Activated naive CD4-positive, alpha-beta T cell treated with anti-CD3 and anti-CD28 coated beads, Interleukin-2, amount 50 U/mL, for 24 hours (primary cell): Measurements from ENCODE around the gene TTC16.
"Not testable (repeated sequence)": the region's sequence is repeated elsewhere in the genome, so short reads cannot be mapped to it uniquely, and the experiment has no call there.

ENCODE experiments used
- H3K27ac Mint-ChIP-seq: one replicate; pipeline ENCODE4 v1.8.0; 2021; ENCODE audit warnings: mild to moderate bottlenecking, mixed read lengths
- H3K27me3 Mint-ChIP-seq: one replicate; pipeline ENCODE4 v1.8.0; 2021; ENCODE audit warnings: mixed read lengths
- H3K36me3 Mint-ChIP-seq: one replicate; pipeline ENCODE4 v1.8.0; 2021; ENCODE audit warnings: mixed read lengths
- H3K4me1 Mint-ChIP-seq: one replicate; pipeline ENCODE4 v1.8.0; 2021; ENCODE audit warnings: mixed read lengths
- H3K4me3 Mint-ChIP-seq: one replicate; pipeline ENCODE4 v1.8.0; 2021; ENCODE audit warnings: mild to moderate bottlenecking, mixed read lengths
- H3K9me3 Mint-ChIP-seq: one replicate; pipeline ENCODE4 v1.8.0; 2021; ENCODE audit warnings: mixed read lengths

Gene TTC16

GRCh38 chr9:127741831-127742434 is 26.1 kb downstream of the TTC16 start:
- H3K36me3 Mint-ChIP-seq, result peaks cover 1% of the 10 kb centered on the region
- no peaks in the 10 kb centered on the region for H3K27me3 Mint-ChIP-seq
- H3K27ac Mint-ChIP-seq, result no peak overlapping the region

DNA sequence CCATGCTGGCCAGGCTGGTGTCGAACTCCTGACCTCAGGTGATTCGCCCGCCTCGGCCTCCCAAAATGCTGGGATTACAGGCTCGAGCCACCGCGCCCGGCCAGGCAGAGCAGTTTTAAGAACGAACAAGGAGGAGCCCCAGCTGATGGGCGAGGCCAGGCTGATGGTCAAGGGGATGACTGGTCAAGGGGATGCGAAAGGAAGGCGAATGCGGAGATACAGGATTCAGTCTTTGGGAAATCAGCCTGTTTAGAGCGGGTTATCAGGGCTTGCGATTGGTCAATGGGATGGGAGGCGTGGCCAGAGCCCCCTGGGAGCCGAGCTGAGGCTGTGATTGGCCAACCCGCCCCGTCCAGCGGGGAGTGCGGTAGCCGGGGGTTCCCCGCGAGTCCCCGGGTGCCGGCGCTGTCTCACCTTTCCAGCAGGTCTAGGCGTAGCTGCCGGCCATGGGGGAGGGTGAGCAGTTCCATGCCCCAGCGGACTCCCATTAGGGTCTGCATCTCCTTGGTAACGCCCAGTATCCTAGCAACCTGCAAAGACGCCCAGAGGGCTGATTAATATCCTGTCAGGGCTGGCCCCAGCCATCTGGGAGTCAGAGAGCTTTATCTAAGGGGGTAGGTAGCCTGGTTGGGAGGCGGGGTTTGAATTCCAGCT is 26.7 kb downstream of the TTC16 start:
- H3K4me1 Mint-ChIP-seq, result peaks cover 8% of the 10 kb centered on the region

More at GRCh38 chr9:127741831-127742434, 26.1 kb downstream of the TTC16 start:
- no peaks in the 10 kb centered on the region for H3K9me3 Mint-ChIP-seq
- H3K4me3 Mint-ChIP-seq, result no peak overlapping the region
- H3K4me1 Mint-ChIP-seq, result peaks cover 4% of the 10 kb centered on the region

DNA sequence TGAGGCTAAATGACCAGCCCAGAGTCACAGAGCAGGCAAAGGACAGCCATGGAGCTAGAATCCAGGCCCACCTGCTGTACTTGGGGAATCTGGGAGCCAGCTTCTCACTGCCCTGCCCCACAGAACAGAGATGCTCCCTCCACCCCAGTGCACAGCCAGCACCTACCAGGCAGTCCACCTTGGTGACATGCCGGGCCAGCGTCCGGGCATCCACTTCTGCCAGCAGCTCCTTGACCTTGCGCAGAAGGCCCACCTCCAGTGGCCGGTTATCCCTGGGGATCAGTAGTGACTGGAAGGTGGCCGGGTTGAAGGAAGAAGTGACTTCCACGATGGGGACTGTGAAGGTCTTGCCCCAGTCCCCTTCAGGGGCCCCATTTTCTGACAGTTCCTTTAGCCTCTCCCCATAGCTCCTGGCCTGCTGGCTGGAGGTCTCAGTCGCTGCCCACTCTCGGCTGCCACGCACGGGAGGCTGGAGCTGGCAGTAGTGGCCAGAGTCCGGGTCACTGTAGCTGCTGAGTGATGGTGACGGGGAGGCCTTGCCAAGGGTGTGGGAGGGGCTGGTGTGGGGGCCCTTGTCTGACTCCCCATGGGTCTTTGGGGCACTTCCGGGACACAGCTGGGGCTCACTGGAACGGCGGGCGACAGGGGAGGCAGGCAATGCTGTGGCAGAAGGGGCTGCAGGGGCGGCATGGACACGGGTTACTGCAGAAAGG is 28.7 kb downstream of the TTC16 start:
- Mint-ChIP-seq H3K4me3 (no peak overlapping the region), H3K9me3 (no peaks in the 10 kb centered on the region), H3K27me3 (no peaks in the 10 kb centered on the region), H3K36me3 (peaks cover 1% of the 10 kb centered on the region), H3K4me1 (peaks cover 12% of the 10 kb centered on the region), H3K27ac (no peak overlapping the region)

More for the DNA sequence above, 26.7 kb downstream of the TTC16 start:
- Mint-ChIP-seq H3K4me3 (no peak overlapping the region), H3K36me3 (peaks cover 1% of the 10 kb centered on the region), H3K9me3 (no peaks in the 10 kb centered on the region), H3K27me3 (no peaks in the 10 kb centered on the region), H3K27ac (no peak overlapping the region)

- Mint-ChIP-seq H3K4me3 (peak overlapping the region; percentile 47), H3K4me1 (peaks cover 17% of the 10 kb centered on the region), H3K27ac (no peak overlapping the region), H3K9me3 (no peaks in the 10 kb centered on the region), H3K27me3 (no peaks in the 10 kb centered on the region), H3K36me3 (no peaks in the 10 kb centered on the region)
These were observed 31.2 kb downstream of the TTC16 start for GRCh38 chr9:127746959-127747569.

DNA sequence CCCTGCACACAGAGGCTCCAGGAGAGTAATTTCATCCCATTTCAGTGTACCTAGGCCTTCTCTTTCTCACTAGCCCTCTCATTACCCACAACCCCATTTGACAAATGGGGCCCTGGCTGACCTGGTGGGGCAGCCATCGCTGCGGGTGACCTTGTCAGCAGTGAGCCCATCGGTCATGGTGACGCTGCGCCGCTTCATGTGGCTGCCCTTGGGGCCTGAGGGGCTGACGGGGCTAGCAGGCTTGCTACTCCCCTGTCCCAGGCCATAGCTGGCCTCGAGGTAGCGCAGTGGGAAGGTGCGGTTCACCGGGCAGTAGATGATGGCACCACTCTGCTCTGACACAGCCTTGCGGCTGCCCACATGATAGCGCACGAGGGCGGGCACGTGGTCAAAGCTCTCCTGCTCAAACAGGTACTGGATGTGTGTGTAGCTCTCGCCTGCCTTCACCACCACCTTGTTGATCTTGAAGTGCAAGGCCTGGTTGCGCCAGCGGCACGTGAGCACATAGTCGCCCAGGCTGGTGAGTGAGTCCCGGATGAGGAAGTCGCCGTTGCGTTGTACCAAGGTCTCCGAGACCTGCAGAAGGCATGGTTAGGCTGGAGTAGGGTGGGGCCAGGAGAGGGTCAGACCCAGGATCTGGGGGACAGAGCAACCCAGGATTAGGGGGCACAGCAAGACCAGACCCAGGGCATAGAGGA is 33.4 kb downstream of the TTC16 start:
- no peaks in the 10 kb centered on the region for H3K9me3 Mint-ChIP-seq
- no peak overlapping the region for H3K4me3 Mint-ChIP-seq
- H3K27ac Mint-ChIP-seq, result no peak overlapping the region
- H3K36me3 Mint-ChIP-seq, result no peaks in the 10 kb centered on the region
- peaks cover 25% of the 10 kb centered on the region for H3K4me1 Mint-ChIP-seq
- H3K27me3 Mint-ChIP-seq, result no peaks in the 10 kb centered on the region

DNA sequence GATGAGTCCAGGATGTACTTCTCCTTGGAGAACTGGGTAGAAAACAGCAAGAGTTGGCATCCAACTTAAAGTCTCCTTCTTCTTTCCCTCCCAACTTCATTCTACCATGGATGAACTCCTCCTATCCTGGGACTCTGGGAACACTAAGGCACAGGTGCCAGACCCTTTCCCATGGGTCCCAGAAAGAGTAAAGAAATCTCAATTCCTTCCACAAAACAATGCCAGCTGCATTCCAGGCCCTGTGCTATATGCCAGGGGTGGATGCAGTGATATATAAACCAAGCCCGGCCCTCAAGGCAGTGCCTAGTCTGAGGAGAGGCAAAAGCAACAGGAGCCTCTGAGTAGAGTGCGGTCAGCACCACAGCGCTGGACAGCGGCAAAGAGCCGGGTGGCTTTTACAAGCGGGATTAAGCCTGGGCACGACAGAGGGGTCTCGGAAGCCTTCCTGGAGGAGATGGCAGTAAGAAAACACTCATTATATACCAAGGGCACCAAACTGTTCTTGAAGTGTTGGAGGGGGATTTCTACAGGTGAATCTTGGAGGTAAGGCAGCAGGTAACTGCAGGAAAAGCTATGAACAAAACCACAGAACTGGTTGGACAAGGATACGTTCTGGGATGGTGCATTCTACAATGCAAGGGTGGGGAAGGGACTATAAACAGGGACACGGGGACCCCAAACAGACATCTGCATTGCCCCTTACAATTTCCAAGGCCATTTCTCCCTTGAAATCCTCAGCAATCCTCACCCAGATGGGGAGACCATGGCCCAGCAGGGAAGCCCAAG is 35.6 kb downstream of the TTC16 start:
- H3K9me3 Mint-ChIP-seq, result no peaks in the 10 kb centered on the region
- H3K27me3 Mint-ChIP-seq, result no peaks in the 10 kb centered on the region
- no peak overlapping the region for H3K4me3 Mint-ChIP-seq
- H3K27ac Mint-ChIP-seq, result peak overlapping the region; percentile 27
- H3K36me3 Mint-ChIP-seq, result no peaks in the 10 kb centered on the region
- peaks cover 25% of the 10 kb centered on the region for H3K4me1 Mint-ChIP-seq

DNA sequence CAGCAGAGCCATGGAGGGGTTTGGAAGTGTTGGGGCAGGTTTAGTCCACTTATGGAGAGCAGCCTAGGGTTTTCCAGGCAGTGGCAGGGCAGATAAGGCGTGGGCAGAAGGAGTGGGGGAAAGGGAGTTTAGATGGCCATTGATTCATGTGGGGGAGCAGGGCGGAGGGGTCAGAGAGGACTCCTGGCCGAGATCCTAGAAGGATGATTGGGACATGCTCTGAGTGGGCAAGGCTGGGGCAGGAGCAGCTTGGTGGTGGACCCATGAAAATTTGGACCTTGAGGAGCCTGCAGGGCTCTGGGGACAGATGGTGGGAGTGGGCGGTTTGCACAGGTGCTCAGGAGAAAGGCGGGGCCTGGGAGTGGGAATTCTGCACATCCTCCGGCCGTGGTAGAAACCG is 37.3 kb downstream of the TTC16 start:
- Mint-ChIP-seq H3K27me3 (no peaks in the 10 kb centered on the region), H3K27ac (no peak overlapping the region), H3K36me3 (no peaks in the 10 kb centered on the region), H3K4me3 (no peak overlapping the region), H3K9me3 (no peaks in the 10 kb centered on the region), H3K4me1 (peaks cover 13% of the 10 kb centered on the region)

DNA sequence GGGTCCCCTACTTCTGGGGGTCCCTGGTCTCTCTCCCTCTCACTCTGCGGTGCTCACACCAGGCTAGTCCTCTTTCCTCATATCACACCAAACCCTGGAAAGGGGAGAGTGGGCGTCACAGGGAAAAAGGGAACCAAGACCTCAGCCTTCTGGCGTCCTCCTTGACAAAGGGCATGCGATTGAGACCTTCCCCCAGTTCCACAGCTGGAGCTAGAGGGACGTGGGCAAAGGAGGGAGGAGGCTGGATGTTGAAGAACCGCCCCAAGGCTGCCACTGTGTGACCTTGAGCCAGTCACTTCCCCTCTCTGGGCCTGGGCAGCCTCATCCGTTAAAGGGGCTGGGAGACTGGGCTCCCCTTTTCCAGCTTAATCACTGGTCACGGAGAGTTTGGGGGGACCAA is 37.7 kb downstream of the TTC16 start:
- no peak overlapping the region for H3K27ac Mint-ChIP-seq
- H3K4me1 Mint-ChIP-seq, result peaks cover 16% of the 10 kb centered on the region
- no peak overlapping the region for H3K4me3 Mint-ChIP-seq
- no peaks in the 10 kb centered on the region for H3K27me3 Mint-ChIP-seq
- H3K36me3 Mint-ChIP-seq, result peaks cover under 1% of the 10 kb centered on the region
- H3K9me3 Mint-ChIP-seq, result no peaks in the 10 kb centered on the region

GRCh38 chr9:127754099-127755060 is 38.5 kb downstream of the TTC16 start:
- peaks cover 2% of the 10 kb centered on the region for H3K36me3 Mint-ChIP-seq
- H3K4me1 Mint-ChIP-seq, result peaks cover 19% of the 10 kb centered on the region
- H3K4me3 Mint-ChIP-seq, result no peak overlapping the region
- no peak overlapping the region for H3K27ac Mint-ChIP-seq
- no peaks in the 10 kb centered on the region for H3K27me3 Mint-ChIP-seq
- H3K9me3 Mint-ChIP-seq, result no peaks in the 10 kb centered on the region

DNA sequence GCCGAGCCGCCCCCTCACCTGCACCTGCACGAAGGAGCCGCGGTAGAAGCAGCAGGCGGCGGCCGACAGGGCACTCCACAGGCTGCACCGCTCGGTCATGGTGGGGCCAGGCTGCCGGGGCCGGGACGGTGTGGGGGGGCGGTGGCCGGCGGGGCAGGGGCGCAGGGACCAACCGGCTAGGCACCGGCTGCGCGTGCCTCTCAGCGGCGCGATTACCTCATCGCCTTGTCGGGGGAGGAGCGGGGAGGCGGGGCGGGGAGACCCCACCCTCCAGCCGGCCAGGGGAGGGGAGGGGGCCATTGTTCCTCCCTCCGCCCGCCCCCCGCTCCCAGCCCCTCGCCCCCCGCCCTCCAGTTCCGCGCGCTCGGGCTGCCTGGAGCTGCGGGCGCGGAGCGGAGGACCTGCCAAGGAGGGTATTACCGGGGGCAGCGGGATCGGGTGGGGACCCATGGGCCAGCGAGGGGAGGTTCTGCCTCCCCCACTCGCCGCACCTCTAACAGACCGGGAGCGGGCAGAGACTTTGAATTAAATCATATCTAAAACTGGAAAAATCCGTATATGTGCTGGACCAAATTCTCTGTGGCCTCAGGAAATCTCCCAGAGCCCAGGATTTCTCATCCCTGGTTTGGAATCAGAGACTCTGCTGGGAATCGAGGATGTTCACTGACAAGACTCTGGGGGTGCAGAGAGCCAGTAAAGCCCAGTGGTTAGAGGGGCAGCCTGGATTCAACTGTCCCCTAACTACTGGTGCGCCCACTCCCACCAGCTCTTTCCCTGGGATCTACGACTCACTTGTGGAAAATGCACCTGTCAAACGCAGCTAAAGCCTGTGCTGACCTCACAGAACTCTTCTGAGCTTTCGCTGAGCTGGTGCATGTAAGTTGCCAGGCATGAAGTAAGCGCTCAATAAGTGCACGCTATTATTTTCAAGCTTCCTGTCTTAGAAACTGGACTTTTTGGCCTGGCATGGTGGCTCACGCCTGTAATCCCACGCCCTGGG is 39.5 kb downstream of the TTC16 start:
- Mint-ChIP-seq H3K27me3 (no peaks in the 10 kb centered on the region), H3K4me1 (peaks cover 19% of the 10 kb centered on the region), H3K9me3 (no peaks in the 10 kb centered on the region), H3K4me3 (no peak overlapping the region), H3K27ac (no peak overlapping the region), H3K36me3 (peaks cover 2% of the 10 kb centered on the region)

DNA sequence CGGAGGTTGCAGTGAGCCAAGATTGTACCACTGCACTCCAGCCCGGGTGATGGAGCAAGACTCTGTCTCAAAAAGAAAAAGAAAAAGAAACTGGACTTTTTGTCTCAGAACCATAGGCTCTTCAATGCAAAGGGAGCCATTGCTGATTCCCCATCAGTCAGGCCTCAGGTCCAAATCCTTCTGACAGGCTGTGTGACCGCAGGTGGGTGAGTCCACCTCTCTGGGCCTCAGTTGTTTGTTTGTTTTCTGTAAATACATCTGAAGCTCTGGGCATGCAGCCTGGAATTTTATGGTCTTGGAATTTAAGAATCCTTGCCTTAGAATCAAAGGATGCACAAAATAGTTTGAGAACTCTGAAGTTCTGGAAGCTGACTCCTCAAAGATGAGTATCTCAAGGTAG is 40.4 kb downstream of the TTC16 start:
- Mint-ChIP-seq H3K9me3 (no peaks in the 10 kb centered on the region), H3K27ac (no peak overlapping the region), H3K4me3 (no peak overlapping the region), H3K27me3 (no peaks in the 10 kb centered on the region), H3K36me3 (peaks cover 2% of the 10 kb centered on the region), H3K4me1 (peaks cover 19% of the 10 kb centered on the region)

DNA sequence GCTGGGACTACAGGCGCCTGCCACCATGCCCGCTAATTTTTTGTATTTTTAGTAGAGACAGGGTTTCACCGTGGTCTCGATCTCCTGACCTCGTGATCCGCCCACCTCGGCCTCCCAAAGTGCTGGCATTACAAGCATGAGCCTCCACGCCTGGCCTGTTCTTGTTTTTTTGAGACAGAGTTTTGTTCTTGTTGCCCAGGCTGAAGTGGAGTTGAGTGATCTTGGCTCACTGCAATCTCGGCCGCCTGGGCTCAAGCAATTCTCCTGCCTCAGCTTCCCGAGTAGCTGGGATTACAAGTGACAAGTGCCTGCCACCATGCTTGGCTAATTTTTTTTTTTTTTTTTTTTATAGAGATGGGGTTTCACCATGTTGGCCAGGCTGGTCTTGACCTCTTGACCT is 40.9 kb downstream of the TTC16 start:
- not testable (repeated sequence) for H3K27ac Mint-ChIP-seq, H3K4me3 Mint-ChIP-seq, H3K36me3 Mint-ChIP-seq, H3K9me3 Mint-ChIP-seq, H3K27me3 Mint-ChIP-seq
- peaks cover 14% of the 10 kb centered on the region for H3K4me1 Mint-ChIP-seq

DNA sequence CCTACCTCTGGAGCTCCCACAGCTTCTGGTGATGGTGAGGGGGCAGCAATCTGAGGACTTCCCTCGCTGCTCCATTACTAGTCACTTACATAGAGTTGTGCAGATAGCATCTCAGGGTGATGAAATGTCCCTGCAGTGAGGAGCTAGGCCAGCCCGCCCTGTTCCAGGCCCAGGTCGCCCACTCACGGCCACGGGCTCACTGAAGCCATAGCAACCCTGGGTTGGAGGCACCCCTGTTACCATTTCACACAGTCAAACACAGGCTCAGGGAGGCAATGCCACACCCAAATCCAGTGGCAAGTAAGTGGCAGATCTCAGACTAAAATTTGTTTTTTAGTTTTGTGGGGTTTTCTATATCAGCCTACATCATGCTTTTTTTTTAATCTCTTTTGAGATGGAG is 43.0 kb downstream of the TTC16 start:
- no peaks in the 10 kb centered on the region for H3K9me3 Mint-ChIP-seq
- peaks cover 22% of the 10 kb centered on the region for H3K4me1 Mint-ChIP-seq
- peaks cover 2% of the 10 kb centered on the region for H3K36me3 Mint-ChIP-seq
- H3K4me3 Mint-ChIP-seq, result no peak overlapping the region
- peak overlapping the region; percentile 86 for H3K27ac Mint-ChIP-seq
- H3K27me3 Mint-ChIP-seq, result no peaks in the 10 kb centered on the region
